ENCODE results near the gene UBL5. TPM values are rescaled to one million over a fixed set of nuclear protein-coding genes. Genes with fewer than 3 reads are reported as not detected.

The UBL5 gene
- polyA plus RNA-seq, 1 of the 3 experiments (the other 2 are of a cell fraction) = 2,602 TPM

GRCh38 chr19:9872618-9873242, 45.0 kb downstream of the UBL5 start:
- H3K36me3 ChIP-seq (replicated peaks in 1 of 2; ENCODE audit: control insufficient read depth in 1 of 2, insufficient read depth in 2 of 2, low read length in 1 of 2) = no peaks in the 10 kb centered on the region
- no peak overlapping the region for H3K4me2 ChIP-seq
- POLR2A ChIA-PET = no interaction called here
- TF ChIP-seq FOXM1 (IDR thresholded peaks at IDR 0.05; ENCODE audit: low read depth) (no peak), PBX3 (IDR thresholded peaks at IDR 0.05) (no peak), GABPA (IDR thresholded peaks at IDR 0.05; ENCODE audit: low read depth) (no peak), GATA2 (CRISPR knock-in tag; IDR thresholded peaks at IDR 0.05) (no peak), ELF1 (IDR thresholded peaks at IDR 0.05) (no peak), EP300 (IDR thresholded peaks at IDR 0.05; ENCODE audit: borderline replicate concordance in 1 of 2, low read depth in 1 of 2, low read length in 1 of 2) (no peak), NFIC (IDR thresholded peaks at IDR 0.05; ENCODE audit: borderline replicate concordance) (no peak), MXI1 (IDR thresholded peaks at IDR 0.05; ENCODE audit: low read depth, low read length) (no peak), USF2 (IDR thresholded peaks at IDR 0.05; ENCODE audit: borderline replicate concordance, low read depth, low read length) (no peak), REST (IDR thresholded peaks at IDR 0.05; ENCODE audit: low read depth, low read length) (no peak), JUND (IDR thresholded peaks at IDR 0.05) (no peak), CHD2 (IDR thresholded peaks at IDR 0.05; ENCODE audit: low read length, partially characterized antibody) (no peak), TAF1 (IDR thresholded peaks at IDR 0.05; ENCODE audit: borderline replicate concordance, low read depth, low read length) (no peak), SIN3A (IDR thresholded peaks at IDR 0.05; ENCODE audit: borderline replicate concordance, low read depth, low read length) (no peak), MAX (IDR thresholded peaks at IDR 0.05; ENCODE audit: low read depth) (no peak)
- CTCF ChIA-PET = interaction anchor here (1.0 kb wide), 1 partner anchor 9 kb away, joined by 3 read pairs; no protein-coding TSS in a partner anchor
- H3K4me1 ChIP-seq (ENCODE audit: control insufficient read depth in 1 of 2, insufficient read depth in 2 of 2, low read depth in 1 of 2, low read length in 1 of 2) = no peaks in the 10 kb centered on the region
- no peaks in the 10 kb centered on the region for H3F3A ChIP-seq (replicated peaks; ENCODE audit: insufficient read depth)
- H3K4me3 ChIP-seq (ENCODE audit: low read depth in 2 of 2, low read length in 1 of 2) = no peak overlapping the region
- WGBS (ENCODE audit: low lambda C conversion rate) = 84% methylated on average over 8 of the region's 8 CpGs
- no peaks in the 10 kb centered on the region for H3K9me2 ChIP-seq
- no peak overlapping the region for H2AFZ ChIP-seq (ENCODE audit: low read depth)
- DNase-seq = no peak
- no peak overlapping the region for H3K27ac ChIP-seq (ENCODE audit: low read depth in 2 of 2, low read length in 1 of 2)
- no peaks in the 10 kb centered on the region for H3K79me2 ChIP-seq (ENCODE audit: insufficient read depth)
- H4K20me1 ChIP-seq (ENCODE audit: insufficient read depth) = no peaks in the 10 kb centered on the region
- H3K27me3 ChIP-seq (ENCODE audit: insufficient read depth) = no peaks in the 10 kb centered on the region
- H3K9me3 ChIP-seq = no peaks in the 10 kb centered on the region
- H3K9ac ChIP-seq = no peak overlapping the region
